Common myeloid progenitor, CD34-positive (primary cell): ENCODE results near the gene RNASEL.
A peak's percentile ranks its signal among the peaks of the same experiment; 100 is the strongest.

Experiments
- CTCF ChIA-PET: fragments of 350-600 bp; sonication (Branson Sonifier 250); formaldehyde crosslinking; loops from one replicate; lab custom pipeline; 2021; ENCODE audit warnings: antibody characterized with exemption; lab: Charles Lee
- POLR2A ChIA-PET: fragments of 350-600 bp; sonication (Branson Sonifier 250); formaldehyde crosslinking; loops from one replicate; lab custom pipeline; 2021; ENCODE audit warnings: antibody characterized with exemption; lab: Charles Lee
- DNase-seq, 3 donors: peaks; one replicate each; pipeline versions ENCODE4 v3.0.0 to v3.0.0-alpha.2; 2013
- H3K27ac ChIP-seq, 2 experiments: 1 replicate in 1 of 2; 2 replicates in 1 of 2; pipeline ENCODE4 v1.7.0; 2013; ENCODE audit warnings: inconsistent platforms in 2 of 2, low read length in 2 of 2, mild to moderate bottlenecking in 2 of 2, low read depth in 1 of 2, moderate library complexity in 1 of 2; ENCODE audit not compliant: severe bottlenecking in 2 of 2, insufficient read depth in 1 of 2, poor library complexity in 1 of 2
- H3K27me3 ChIP-seq, 5 experiments: replicated peaks in 2 of 5; 1 replicate in 3 of 5; 2 replicates in 2 of 5; pipeline versions ENCODE4 v1.6.1 to v1.7.0; 2013; ENCODE audit warnings: low read length in 4 of 5, mild to moderate bottlenecking in 2 of 5, moderate library complexity in 2 of 5, inconsistent platforms in 1 of 5; ENCODE audit not compliant: insufficient read depth in 5 of 5, control insufficient read depth in 4 of 5
- H3K36me3 ChIP-seq, 4 experiments: 1 replicate in 2 of 4; 2 replicates in 2 of 4; pipeline versions ENCODE4 v1.6.1 to v1.7.0; 2013; ENCODE audit warnings: low read length in 3 of 4, control low read depth in 1 of 4, mild to moderate bottlenecking in 1 of 4; ENCODE audit not compliant: control insufficient read depth in 4 of 4, insufficient read depth in 4 of 4
- H3K4me1 ChIP-seq, 4 experiments: 1 replicate in 3 of 4; 2 replicates in 1 of 4; pipeline versions ENCODE4 v1.6.1 to v1.7.1; 2013; ENCODE audit warnings: low read length in 3 of 4, mild to moderate bottlenecking in 3 of 4, control low read depth in 1 of 4, inconsistent platforms in 1 of 4, moderate library complexity in 1 of 4; ENCODE audit not compliant: control insufficient read depth in 4 of 4, insufficient read depth in 4 of 4; ENCODE audit errors: control extremely low read depth in 1 of 4
- H3K4me3 ChIP-seq, 7 experiments: 1 replicate in 4 of 7; 2 replicates in 3 of 7; pipeline versions ENCODE4 v1.5.1 to v1.7.0; 2013; ENCODE audit warnings: mild to moderate bottlenecking in 7 of 7, low read length in 6 of 7, moderate library complexity in 6 of 7, inconsistent platforms in 2 of 7, low read depth in 2 of 7, control low read depth in 1 of 7; ENCODE audit not compliant: insufficient read depth in 4 of 7, control insufficient read depth in 1 of 7; ENCODE audit errors: extremely low read depth in 1 of 7
- H3K9me3 ChIP-seq, 5 experiments: 1 replicate in 4 of 5; 2 replicates in 1 of 5; pipeline versions ENCODE4 v1.6.1 to v1.7.1; 2013; ENCODE audit warnings: low read length in 4 of 5, mild to moderate bottlenecking in 2 of 5, inconsistent platforms in 1 of 5, low read depth in 1 of 5, moderate library complexity in 1 of 5; ENCODE audit not compliant: control insufficient read depth in 4 of 5, insufficient read depth in 2 of 5; ENCODE audit errors: control extremely low read depth in 1 of 5
- WGBS: methylation state at CpG from one replicate; pipeline ENCODE4 v1.1.5; 2013; ENCODE audit not compliant: insufficient coverage; 5-methylcytosine and 5-hydroxymethylcytosine counted together

Gene RNASEL

GRCh38 chr1:182622901-182623528 is 34.0 kb upstream of the RNASEL start:
- DNase-seq, result no peak
- peaks cover 0 to 15% (median 3%) of the 10 kb centered on the region in 4 experiments for H3K4me1 ChIP-seq
- no peak overlapping the region for H3K27ac ChIP-seq
- H3K27me3 ChIP-seq, result peaks cover 0 to 5% (median 4%) of the 10 kb centered on the region in 5 experiments
- H3K4me3 ChIP-seq, result no peak overlapping the region
- 92% methylated on average over 6 of the region's 6 CpGs for WGBS
- CTCF ChIA-PET, result interaction anchor here (1.2 to 1.6 kb wide), 2 partner anchors 11 to 16 kb away, joined by 3 read pairs; no protein-coding TSS in a partner anchor
- peaks cover 0 to 5% (median 0%) of the 10 kb centered on the region in 5 experiments for H3K9me3 ChIP-seq
- POLR2A ChIA-PET, result no interaction called here
- H3K36me3 ChIP-seq, result no peaks in the 10 kb centered on the region

GRCh38 chr1:182621906-182622305 is 32.9 kb upstream of the RNASEL start:
- no peaks in the 10 kb centered on the region for H3K36me3 ChIP-seq
- peaks cover 0 to 5% (median 0%) of the 10 kb centered on the region in 5 experiments for H3K9me3 ChIP-seq
- CTCF ChIA-PET, result no interaction called here
- DNase-seq, result no peak
- H3K27me3 ChIP-seq, result peaks cover 0 to 12% (median 6%) of the 10 kb centered on the region in 5 experiments
- no peak overlapping the region for H3K4me3 ChIP-seq
- 100% methylated on average over 1 of the region's 2 CpGs for WGBS
- no peak overlapping the region for H3K27ac ChIP-seq
- peaks cover 0 to 15% (median 4%) of the 10 kb centered on the region in 4 experiments for H3K4me1 ChIP-seq
- POLR2A ChIA-PET, result no interaction called here

GRCh38 chr1:182620924-182621585 is 32.0 kb upstream of the RNASEL start:
- ChIA-PET POLR2A (no interaction called here), CTCF (interaction anchor here (2.0 to 2.1 kb wide), 2 partner anchors 8 to 15 kb away, joined by 5 to 9 read pairs; no protein-coding TSS in a partner anchor)
- Histone ChIP-seq H3K27me3 (peaks cover 0 to 14% (median 9%) of the 10 kb centered on the region in 5 experiments), H3K36me3 (no peaks in the 10 kb centered on the region), H3K4me3 (no peak overlapping the region), H3K27ac (no peak overlapping the region), H3K4me1 (peaks cover 0 to 17% (median 11%) of the 10 kb centered on the region in 4 experiments), H3K9me3 (peaks cover 0 to 5% (median 0%) of the 10 kb centered on the region in 5 experiments)
- DNase-seq, result no peak

GRCh38 chr1:182617734-182618351 is 28.8 kb upstream of the RNASEL start:
- WGBS, result 80% methylated on average over 5 of the region's 6 CpGs
- no peak for DNase-seq
- ChIA-PET POLR2A (no interaction called here), CTCF (interaction anchor here (0.9 to 13.3 kb wide), 7 partner anchors 11 to 165 kb away, joined by 3 to 157 read pairs (median 3); partner anchors contain the start of gene RGS16)
- no peaks in the 10 kb centered on the region for H3K36me3 ChIP-seq
- H3K27me3 ChIP-seq, result peaks cover under 1 to 28% (median 17%) of the 10 kb centered on the region in 5 experiments
- H3K27ac ChIP-seq, result no peak overlapping the region
- no peak overlapping the region for H3K4me3 ChIP-seq
- H3K4me1 ChIP-seq, result peaks cover 8 to 33% (median 27%) of the 10 kb centered on the region in 4 experiments
- peaks cover 0 to 5% (median 0%) of the 10 kb centered on the region in 5 experiments for H3K9me3 ChIP-seq

GRCh38 chr1:182617014-182617429 is 28.0 kb upstream of the RNASEL start:
- ChIA-PET POLR2A (interaction anchor here (1.3 kb wide), 2 partner anchors 10 to 13 kb away, joined by 4 to 9 read pairs; no protein-coding TSS in a partner anchor), CTCF (interaction anchor here (0.5 to 13.3 kb wide), 7 partner anchors 10 to 174 kb away, joined by 3 to 157 read pairs (median 3); partner anchors contain the start of gene RGS16)
- no peak overlapping the region for H3K27ac ChIP-seq
- no peaks in the 10 kb centered on the region for H3K36me3 ChIP-seq
- H3K4me3 ChIP-seq, result no peak overlapping the region
- 93% methylated on average over 2 of the region's 4 CpGs for WGBS
- no peak for DNase-seq
- peaks cover 0 to 5% (median 0%) of the 10 kb centered on the region in 5 experiments for H3K9me3 ChIP-seq
- H3K27me3 ChIP-seq, result peaks cover 3 to 35% (median 20%) of the 10 kb centered on the region in 5 experiments
- peaks cover 8 to 33% (median 26%) of the 10 kb centered on the region in 4 experiments for H3K4me1 ChIP-seq

- WGBS, result 2% methylated on average over 13 of the region's 17 CpGs
- H3K9me3 ChIP-seq, result peaks cover 0 to 5% (median 0%) of the 10 kb centered on the region in 5 experiments
- CTCF ChIA-PET, result interaction anchor here (0.5 to 13.3 kb wide), 9 partner anchors 11 to 175 kb away, joined by 3 to 157 read pairs (median 3); partner anchors contain the start of gene RGS16
- peaks cover 8 to 33% (median 26%) of the 10 kb centered on the region in 4 experiments for H3K4me1 ChIP-seq
- H3K27ac ChIP-seq, result no peak overlapping the region
- no peaks in the 10 kb centered on the region for H3K36me3 ChIP-seq
- DNase-seq, result peak; percentile 77 to 97 (median 97)
- POLR2A ChIA-PET, result interaction anchor here (1.1 to 1.3 kb wide), 4 partner anchors 10 to 13 kb away, joined by 3 to 9 read pairs (median 4); no protein-coding TSS in a partner anchor
- peak overlapping the region in 4 of 7 experiments; percentile 50 to 81 (median 70) for H3K4me3 ChIP-seq
- H3K27me3 ChIP-seq, result peaks cover 3 to 36% (median 20%) of the 10 kb centered on the region in 5 experiments
These were observed 27.3 kb upstream of the RNASEL start for GRCh38 chr1:182616130-182617013.
